Endometrial microvascular endothelial cells (primary cell): ENCODE results near the gene EDC4. TPM values are rescaled to one million over a fixed set of nuclear protein-coding genes. Genes with fewer than 3 reads are reported as not detected.
"Not testable (repeated sequence)": the region's sequence is repeated elsewhere in the genome, so short reads cannot be mapped to it uniquely, and the experiment has no call there.

ENCODE experiments used
- in situ Hi-C: cut with HindIII; loops from 2 replicates; pipeline ENCODE4 v1.10.0; 2017; ENCODE audit warnings: low sequenced_read_pairs, low pct_unique_long_range_greater_than_20kb; ENCODE audit errors: inconsistent ontology term
- total RNA-seq: library from RNA; depleted of rRNA; stranded (reverse); fragments of >200 nt; gene quantifications from one replicate; pipeline ENCODE4 v1.2.3, GENCODE V29; 2015; ENCODE audit errors: inconsistent ontology term

The EDC4 gene
- total RNA-seq, 1 donor from 2014 or later, result 99.8 TPM

- in situ Hi-C loops, result no loop called here
These were observed 25.6 kb upstream of the EDC4 start, which contains the start of gene CENPT for GRCh38 chr16:67847064-67847861. Gene CENPT, minus strand, starts transcription at chr16:67847693. Its CDS starts 13,834 bp downstream, at chr16:67833859.

- in situ Hi-C loops, result no loop called here
These were observed 24.7 kb upstream of the EDC4 start for GRCh38 chr16:67848118-67848517.

GRCh38 chr16:67853670-67854069, 19.2 kb upstream of the EDC4 start:
- in situ Hi-C loops, result no loop called here

- in situ Hi-C loops, result no loop called here
These were observed 17.1 kb upstream of the EDC4 start for GRCh38 chr16:67855789-67856188.

- in situ Hi-C loops, result no loop called here
These were observed 15.8 kb upstream of the EDC4 start for GRCh38 chr16:67856927-67857546.

GRCh38 chr16:67857547-67858233, 15.2 kb upstream of the EDC4 start:
- in situ Hi-C loops, result no loop called here

- in situ Hi-C loops, result no loop called here
These were observed 14.4 kb upstream of the EDC4 start for GRCh38 chr16:67858500-67858899.

GRCh38 chr16:67860589-67861398, 12.1 kb upstream of the EDC4 start:
- in situ Hi-C loops, result no loop called here

GRCh38 chr16:67861877-67862276, 11.0 kb upstream of the EDC4 start:
- in situ Hi-C loops, result no loop called here

- in situ Hi-C loops, result no loop called here
These were observed 9.9 kb upstream of the EDC4 start for GRCh38 chr16:67862623-67863583.

- in situ Hi-C loops, result not testable (repeated sequence)
These were observed 8.8 kb upstream of the EDC4 start for GRCh38 chr16:67864044-67864443.

- in situ Hi-C loops, result no loop called here
These were observed 8.3 kb upstream of the EDC4 start for GRCh38 chr16:67864594-67864993.

GRCh38 chr16:67865318-67865717, 7.5 kb upstream of the EDC4 start:
- in situ Hi-C loops, result no loop called here

GRCh38 chr16:67868290-67868689, 4.6 kb upstream of the EDC4 start:
- in situ Hi-C loops, result no loop called here

GRCh38 chr16:67869653-67870052, 3.2 kb upstream of the EDC4 start:
- in situ Hi-C loops, result no loop called here

- in situ Hi-C loops, result no loop called here
These were observed 1.6 kb upstream of the EDC4 start for GRCh38 chr16:67871256-67871655.

GRCh38 chr16:67872131-67872630, 671 bp upstream of the EDC4 start:
- in situ Hi-C loops, result no loop called here
